GM21528 (cell line): ENCODE results near the gene TTBK1.

Experiments used
- ATAC-seq: cut with Tn5 transposase; IDR thresholded peaks from one replicate; pipeline ENCODE4 v1.9.1; 2021; ENCODE audit warnings: mild to moderate bottlenecking, moderate library complexity; ENCODE audit not compliant: unreplicated experiment, low FRiP score

The TTBK1 gene

GRCh38 chr6:43242908-43243663, at the start of gene TTBK1:
Gene TTBK1, plus strand, starts transcription at chr6:43243481. Its CDS starts 3,180 bp downstream, at chr6:43246661.
- ATAC-seq: no peak

- no peak for ATAC-seq
Observed at GRCh38 chr6:43193929-43194328, 49.4 kb upstream of the TTBK1 start.

GRCh38 chr6:43196337-43196736, 46.9 kb upstream of the TTBK1 start:
- no peak for ATAC-seq

GRCh38 chr6:43199912-43200311, 43.4 kb upstream of the TTBK1 start:
- ATAC-seq: no peak

- ATAC-seq: no peak
Observed at GRCh38 chr6:43200541-43200940, 42.7 kb upstream of the TTBK1 start.

GRCh38 chr6:43202451-43202850, 40.8 kb upstream of the TTBK1 start:
- ATAC-seq: no peak

GRCh38 chr6:43203029-43203717, 40.1 kb upstream of the TTBK1 start:
- no peak for ATAC-seq

- no peak for ATAC-seq
Observed at GRCh38 chr6:43203718-43204095, 39.6 kb upstream of the TTBK1 start.

- ATAC-seq: no peak
Observed at GRCh38 chr6:43204271-43205105, 38.8 kb upstream of the TTBK1 start.

GRCh38 chr6:43205849-43206248, 37.4 kb upstream of the TTBK1 start:
- no peak for ATAC-seq

GRCh38 chr6:43207286-43207685, 36.0 kb upstream of the TTBK1 start:
- no peak for ATAC-seq

- no peak for ATAC-seq
Observed at GRCh38 chr6:43211955-43212354, 31.3 kb upstream of the TTBK1 start.

- ATAC-seq: no peak
Observed at GRCh38 chr6:43213431-43213830, 29.9 kb upstream of the TTBK1 start.

- ATAC-seq: no peak
Observed at GRCh38 chr6:43215066-43215465, 28.2 kb upstream of the TTBK1 start.

- no peak for ATAC-seq
Observed at GRCh38 chr6:43216200-43216599, 27.1 kb upstream of the TTBK1 start.

GRCh38 chr6:43217351-43217750, 25.9 kb upstream of the TTBK1 start:
- no peak for ATAC-seq

GRCh38 chr6:43219119-43219518, 24.2 kb upstream of the TTBK1 start:
- ATAC-seq: no peak

GRCh38 chr6:43219814-43220213, 23.5 kb upstream of the TTBK1 start:
- no peak for ATAC-seq

- no peak for ATAC-seq
Observed at GRCh38 chr6:43220439-43220951, 22.8 kb upstream of the TTBK1 start.

GRCh38 chr6:43221046-43221972, 22.0 kb upstream of the TTBK1 start:
- no peak for ATAC-seq
